NCI-H526 (cell line): ENCODE data around the gene FCSK.

Experiments
- DNase-seq, 2 experiments: peaks; one replicate each; lab custom pipeline; 2025; lab: John Stamatoyannopoulos, UW

Gene FCSK

DNA sequence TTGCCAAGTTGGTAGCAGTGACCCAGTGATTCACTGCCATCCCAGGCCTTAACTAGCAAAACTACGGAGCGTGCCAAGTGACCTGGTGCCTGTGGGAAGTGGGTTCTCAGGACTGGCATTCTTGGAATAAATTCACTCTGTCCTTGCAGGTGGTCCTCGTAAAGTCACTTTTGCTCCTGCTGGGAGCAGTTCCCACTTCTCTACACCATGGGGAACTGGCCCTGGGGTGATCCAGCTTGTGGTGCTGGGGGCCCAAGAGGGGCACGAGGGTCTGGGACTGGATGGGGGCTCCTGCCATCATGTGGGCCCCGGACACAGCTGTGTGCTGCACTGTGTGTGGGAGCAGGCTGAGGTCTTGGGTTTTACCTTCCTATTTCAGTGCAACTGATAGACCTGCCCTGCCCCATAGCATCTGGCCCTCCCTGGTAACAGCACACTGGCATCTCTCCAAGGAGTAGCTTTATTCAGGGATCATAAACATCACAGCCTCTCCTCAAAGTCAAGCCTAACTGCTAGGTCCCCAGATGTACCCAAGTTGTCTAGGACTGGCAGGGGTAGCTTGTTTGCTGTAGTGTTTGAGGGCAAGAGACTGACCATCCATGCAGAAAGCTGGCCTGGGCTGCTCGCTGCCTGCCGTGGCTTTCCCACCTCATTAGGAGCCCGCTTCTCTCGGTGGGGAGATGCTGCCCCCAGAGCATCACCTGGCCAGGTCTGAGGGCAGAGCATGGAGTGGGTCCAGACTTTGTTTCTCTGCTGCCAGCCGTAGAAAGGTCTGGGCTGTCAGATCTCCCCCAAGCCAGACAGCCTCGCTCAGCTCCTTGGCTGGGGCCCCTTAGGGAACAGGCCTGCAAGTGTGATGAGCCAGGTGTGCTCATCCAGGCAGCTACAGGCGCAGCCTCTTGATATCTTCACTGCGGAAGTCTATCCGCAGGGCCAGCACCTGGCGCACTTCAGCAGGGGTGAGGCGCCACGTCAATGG lies 26.0 kb downstream of the FCSK start:
- DNase-seq = no peak

DNA sequence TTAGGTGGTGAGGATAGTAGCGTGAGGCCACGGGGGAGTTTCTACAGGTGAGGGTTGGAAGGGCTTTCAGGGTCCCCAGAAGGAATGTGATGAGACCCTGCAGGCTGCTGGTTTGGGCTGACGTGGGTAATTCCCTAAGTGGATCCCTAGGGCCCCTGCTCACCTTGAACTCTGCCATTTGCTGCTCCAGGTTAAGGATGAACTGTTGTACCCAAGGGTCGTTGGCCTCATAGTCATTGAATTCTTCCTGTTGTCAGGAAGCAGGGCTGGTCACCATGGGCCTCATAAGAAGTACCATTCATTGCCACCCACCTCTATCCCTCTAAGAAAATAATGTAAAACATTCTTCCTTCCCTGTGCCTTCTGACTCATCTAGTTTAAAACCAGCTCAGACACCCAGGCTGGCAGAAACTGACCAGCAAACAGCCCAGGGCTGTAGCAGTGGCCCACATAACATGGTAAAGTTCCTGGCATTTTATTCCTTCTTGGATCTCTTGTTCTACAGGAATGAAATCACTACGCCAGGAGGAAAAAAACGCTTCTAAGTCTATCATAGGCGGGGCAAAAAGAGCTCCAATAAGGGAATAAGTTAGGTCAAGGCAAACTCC lies 27.6 kb downstream of the FCSK start:
- DNase-seq = no peak

DNA sequence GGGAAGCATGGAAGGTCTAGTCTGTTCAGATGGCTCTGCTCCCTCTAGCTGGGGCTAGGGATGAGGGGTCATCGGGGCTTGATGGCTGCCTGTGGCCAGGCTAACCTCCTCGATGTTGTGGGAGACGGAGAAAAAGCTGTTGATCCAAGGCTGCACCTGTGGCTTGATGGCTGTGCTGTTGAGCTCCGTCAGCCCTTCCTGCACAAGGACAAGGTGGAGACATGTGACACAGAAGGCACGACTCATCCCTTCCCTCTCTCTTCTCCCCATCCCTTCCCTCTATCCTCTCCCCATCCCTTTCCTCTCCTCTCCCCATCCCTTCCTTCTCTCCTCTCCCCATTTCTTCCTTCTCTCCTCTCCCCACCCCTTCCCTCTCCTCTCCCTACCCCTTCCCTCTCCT lies 28.2 kb downstream of the FCSK start:
- no peak for DNase-seq

DNA sequence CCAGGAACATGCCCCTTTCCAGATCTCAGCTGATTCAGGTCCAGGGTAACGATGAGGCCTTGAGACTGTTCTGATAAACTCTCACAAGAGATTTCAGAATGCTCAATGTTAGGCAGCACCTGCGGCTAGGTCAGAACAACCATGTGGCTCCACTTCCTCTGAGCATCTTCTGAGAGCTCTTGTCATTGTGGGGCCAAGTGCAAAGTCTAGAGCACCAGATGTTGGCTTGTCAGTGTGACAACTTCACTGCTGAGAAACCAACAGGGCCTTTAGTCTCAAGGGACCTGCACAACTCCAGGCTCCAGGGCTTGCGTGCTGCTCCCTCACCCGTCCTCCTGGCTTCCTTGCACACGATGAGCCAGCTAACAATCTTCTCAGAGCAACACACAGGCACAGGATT lies 29.0 kb downstream of the FCSK start:
- no peak for DNase-seq

DNA sequence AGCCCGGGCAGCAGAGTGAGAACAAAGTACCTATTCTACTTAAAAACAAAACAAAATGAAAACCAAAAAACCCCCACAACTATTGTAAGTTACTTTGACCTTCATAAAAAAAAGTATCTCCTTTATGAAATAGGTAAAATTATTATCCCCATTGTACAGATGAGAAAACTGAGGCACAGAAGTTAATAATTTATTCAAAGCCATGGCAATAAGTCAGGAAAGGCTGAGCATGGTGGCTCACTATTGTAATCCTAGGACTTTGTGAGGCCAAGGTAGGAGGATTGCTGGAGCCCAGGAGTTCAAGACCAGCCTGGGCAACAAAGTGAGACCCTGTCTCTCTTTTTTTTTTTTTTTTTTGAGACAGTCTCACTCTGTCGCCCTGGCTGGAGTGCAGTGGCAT lies 30.5 kb downstream of the FCSK start:
- DNase-seq = no peak

DNA sequence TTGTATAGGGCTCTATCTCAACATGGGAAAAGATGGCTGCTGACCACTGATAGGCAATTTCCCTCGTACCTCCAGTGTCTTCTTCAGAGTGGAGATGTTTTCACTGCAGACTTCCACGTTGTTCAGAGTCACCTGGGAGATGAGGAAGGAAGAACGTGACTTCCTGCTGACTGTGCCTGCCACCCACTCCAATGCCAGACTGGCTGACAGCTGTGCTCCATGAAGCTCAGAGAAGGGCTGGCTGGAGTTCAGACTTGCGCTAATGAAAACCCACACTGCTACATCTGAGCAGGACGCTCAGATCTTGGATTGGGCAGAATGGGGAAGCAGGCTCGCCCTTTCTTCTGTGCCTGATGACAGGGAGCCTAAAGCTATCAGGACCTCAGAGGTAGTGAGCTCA lies 35.9 kb downstream of the FCSK start:
- no peak for DNase-seq

DNA sequence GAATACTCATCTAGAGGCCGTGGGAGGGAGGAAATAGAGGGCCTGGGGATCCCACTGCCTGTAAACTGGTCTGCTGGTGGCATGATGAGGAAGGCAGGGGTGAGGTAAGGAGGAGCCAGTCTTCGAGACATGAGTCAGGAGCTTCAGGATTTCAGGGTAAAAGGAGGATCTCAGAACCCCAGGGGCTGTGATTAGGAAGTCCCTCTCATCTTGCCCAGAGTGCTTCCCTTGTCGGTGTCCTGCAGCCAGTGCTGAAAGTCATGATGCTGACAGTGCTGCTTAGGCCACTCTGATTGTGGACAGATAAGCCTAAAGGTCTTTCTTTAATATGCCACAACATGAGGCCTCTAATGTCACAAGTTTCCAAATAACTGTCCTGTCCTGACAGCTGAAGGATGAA lies 39.4 kb downstream of the FCSK start:
- no peak for DNase-seq

DNA sequence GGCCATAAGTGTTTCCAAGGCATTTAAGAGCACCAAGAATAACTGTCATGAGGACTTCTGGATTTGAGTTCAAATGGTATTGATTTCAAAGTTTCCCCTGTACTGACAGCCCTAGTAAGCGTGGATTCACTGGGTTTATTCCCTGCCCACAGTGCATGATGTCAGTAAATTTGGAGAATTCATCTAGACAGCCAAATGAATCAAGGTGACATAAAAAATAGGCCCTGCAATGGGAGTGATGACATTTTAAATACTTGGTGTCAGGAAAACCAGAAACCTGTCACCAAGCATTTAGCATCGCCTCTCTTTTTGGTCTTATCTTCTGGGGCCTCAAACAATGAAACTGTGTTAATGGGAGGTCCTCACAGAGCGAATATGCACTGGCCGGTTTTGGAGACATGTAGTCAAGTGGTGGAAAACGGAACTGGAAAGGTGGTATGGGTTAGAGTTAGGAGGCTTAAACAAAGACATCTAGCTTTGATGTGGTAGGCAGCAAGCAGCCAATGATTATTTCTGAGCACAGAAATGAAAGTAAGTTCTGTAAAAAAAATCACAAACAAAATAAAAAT lies 39.9 kb downstream of the FCSK start:
- no peak for DNase-seq

DNA sequence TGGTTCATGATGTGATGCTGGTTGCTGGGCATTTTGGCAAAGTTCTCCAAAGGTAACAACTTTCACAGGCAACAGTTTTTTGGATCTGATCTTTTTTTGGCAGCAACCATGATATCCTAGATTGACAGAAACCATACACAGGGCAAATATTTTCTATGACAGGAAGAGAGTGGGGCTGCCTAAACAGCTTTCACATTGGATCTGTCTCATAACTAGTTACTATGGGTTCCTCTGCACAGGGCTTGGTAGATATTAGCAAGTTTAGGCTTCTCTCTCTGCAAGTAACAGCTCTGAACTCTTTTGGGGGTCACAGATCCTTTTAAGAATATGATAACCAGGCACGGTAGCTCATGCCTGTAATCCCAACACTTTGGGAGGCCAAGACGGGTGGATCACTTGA lies 40.4 kb downstream of the FCSK start:
- no peak for DNase-seq

DNA sequence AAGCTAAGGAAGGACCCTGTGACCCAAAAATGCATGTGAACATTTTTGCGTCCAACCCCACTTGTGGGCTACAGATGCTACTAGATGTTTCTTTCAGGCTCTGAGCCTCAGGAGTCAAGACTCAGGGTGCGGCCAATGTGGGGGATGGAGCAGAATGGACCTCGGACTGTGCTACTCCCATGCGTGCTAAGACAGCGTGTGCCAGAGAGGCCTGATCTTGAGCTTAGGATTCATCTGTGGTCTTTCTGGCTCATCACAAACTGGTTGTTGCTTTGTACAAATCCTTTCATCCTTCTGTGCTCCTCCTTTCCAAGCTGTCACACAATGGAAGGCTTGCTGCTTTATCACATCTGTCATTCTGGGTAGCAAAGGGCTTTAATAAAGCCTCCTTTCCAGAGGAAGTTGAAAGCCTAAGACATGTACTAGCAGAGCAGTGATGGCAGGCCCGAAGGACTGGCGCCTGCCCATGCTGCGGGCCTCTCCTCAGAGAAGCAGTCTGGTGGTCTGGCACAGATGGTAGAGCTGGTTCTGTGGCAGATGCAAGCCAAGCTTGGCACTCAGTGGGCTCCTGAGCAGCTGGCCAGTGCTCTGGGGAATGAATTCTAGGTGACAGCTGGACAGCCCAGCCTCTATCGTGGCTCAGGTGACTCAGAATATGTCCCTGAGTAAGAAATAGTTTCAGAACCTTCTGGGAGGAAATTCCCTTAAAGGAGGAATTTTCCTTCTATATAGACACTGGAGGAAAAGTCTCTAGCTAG lies 41.2 kb downstream of the FCSK start:
- DNase-seq = no peak

DNA sequence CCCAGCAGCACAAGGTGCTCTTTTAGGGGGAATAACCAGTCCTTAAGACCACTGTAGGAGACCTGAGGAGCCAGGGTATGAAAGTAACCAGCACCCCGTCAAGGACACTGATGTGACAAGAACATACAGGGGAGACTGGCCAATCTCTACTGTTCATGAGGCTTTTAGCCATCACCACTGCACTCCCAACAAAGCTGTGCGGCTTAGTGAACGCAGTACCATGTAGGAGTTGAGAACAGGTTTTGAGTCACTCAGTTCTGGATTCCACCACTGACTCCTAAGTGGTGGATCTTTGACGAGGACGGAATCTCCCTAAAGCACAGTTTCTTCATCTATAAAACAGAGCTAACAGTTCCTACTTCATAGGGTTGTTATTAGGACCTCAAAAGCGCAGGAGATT lies 42.1 kb downstream of the FCSK start:
- no peak for DNase-seq

DNA sequence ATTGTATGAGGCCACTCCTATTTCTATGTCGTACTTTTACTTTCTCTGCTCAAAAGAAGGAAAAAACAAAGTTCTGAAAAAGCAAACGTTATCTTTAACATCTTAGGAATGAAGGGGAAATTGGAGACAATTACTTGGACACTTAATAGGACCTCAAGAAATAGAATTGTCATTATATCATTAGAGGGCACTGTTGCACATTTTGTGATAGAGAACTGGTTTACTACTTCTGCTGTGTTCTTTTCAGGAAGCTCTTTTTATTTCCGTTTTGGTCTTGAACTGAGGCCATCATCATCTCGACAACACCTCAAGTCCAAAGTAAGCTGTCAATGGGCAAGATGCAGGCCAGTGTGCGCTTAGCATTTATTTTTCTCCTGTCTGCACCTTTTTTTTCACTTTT lies 54.4 kb downstream of the FCSK start:
- DNase-seq = no peak

DNA sequence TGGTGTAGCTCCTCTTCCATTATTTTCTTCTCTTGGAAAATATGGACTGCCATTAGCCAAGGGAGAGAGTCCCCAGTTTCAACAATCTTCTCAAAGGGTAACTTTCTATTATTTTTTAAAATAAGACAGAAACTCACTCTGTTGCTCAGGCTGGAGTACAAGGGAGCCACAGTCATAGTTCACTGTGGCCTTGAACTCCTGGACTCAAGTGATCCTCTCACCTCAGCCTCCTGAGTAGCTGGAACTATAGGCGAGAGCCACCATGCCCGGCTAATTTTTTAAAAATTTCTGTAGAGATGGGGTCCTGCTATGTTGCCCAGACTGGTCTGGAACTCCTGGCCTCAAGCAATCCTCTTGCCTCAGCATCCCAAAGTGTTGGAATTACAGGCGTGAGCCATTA lies 55.8 kb downstream of the FCSK start:
- no peak for DNase-seq

DNA sequence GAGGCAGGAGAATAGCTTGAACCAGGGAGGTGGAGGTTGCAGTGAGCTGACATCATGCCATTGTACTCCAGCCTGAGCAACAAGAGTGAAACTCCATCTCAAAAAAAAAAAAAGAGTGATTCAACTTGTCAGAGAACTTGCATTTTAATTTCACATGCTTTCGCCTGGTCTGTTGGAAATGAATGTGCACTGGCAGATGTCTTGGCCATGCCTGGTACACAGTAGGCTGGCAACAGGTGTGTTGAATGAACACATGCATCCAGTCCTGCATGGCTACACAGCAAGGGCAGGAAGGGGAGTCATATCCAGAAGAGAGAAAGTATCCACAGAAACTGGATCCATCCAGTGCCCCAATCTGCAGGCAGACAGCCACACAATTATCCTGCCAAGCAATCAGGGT lies 57.4 kb downstream of the FCSK start:
- no peak for DNase-seq

DNA sequence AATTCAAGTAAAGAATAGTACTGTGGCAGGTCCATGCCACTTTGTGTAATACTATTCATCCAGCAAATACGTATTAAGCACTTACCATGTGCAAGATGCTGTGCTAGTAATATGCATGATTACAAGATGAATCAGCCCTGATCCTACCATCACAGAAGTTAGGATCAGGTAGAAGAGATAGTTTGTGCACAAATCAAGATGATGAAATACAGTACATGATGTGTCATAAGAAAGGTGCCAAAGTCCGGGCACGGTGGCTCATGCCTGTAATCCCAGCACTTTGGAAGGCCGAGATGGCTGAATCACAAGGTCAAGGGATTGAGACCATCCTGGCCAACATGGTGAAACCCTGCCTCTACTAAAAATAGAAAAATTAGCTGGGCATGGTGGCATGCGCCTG lies 58.1 kb downstream of the FCSK start:
- no peak for DNase-seq

DNA sequence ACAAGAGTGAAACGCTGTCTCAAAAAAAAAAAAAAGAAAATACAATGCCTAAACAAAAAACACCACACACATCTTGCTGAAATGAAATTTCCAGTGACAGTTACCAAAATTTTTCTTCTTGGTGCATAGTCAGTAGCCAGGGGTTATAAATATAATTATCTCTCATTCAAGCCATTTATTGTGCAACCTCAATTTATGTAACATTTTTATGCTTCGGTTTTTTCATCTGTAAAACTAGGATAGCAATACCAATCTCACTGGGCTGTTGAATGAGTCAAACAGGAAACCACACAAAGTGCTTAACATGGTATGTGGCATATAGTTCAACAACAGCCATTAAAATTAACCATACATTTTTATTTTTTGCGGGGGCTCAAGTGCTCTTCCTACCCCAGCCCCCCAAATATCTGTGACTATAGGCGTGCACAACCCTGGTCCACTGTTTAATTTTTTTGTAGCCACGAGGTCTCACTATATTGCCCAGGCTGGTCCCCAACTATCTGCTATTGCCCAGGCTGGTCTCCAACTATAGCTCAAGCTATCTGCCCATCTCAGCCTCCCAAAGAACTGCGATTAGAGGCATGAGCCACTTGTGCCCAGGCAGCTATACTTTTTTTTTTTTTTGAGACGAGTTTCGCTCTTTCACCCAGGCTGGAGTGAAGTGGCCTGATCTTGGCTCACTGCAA lies 66.4 kb downstream of the FCSK start:
- DNase-seq = no peak

DNA sequence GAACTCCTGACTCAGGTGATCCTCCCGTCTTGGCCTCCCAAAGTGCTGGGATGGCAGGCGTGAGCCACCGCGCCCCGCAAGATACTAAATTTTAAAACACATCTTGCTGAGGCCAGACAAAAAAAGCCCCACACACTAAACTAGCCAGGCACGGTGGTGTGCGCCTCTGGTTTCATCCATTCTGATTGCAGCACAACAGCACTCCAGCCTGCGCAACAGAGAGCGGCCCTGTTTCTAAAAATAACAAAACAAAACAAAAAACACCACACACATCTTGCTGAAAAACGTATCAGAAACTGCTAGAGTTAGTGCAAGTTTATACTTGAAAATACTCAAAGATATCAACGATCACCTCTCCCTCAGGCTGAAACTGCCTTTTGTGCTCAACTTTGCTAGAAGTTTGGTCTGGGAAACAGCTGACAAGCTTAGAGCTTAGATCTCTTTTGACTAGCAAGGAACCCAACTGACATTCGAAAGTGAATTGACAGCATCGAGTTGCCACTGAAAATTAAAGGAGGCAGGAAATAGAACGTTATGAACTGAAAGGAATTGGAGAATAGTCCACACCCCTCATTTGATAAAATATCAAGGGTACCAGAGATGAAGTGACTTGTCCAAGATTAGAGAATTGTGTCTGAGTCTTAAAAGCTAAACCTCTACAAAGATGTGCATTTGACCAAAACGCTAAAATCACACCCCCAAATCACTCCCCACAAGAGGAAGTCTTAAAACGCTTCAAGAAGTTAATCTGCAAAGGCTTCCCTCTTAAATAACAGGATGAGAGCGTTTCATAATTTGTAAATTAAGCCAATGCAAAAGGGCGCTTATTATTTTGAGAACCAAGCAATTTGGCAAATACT lies 68.1 kb downstream of the FCSK start:
- DNase-seq = no peak

DNA sequence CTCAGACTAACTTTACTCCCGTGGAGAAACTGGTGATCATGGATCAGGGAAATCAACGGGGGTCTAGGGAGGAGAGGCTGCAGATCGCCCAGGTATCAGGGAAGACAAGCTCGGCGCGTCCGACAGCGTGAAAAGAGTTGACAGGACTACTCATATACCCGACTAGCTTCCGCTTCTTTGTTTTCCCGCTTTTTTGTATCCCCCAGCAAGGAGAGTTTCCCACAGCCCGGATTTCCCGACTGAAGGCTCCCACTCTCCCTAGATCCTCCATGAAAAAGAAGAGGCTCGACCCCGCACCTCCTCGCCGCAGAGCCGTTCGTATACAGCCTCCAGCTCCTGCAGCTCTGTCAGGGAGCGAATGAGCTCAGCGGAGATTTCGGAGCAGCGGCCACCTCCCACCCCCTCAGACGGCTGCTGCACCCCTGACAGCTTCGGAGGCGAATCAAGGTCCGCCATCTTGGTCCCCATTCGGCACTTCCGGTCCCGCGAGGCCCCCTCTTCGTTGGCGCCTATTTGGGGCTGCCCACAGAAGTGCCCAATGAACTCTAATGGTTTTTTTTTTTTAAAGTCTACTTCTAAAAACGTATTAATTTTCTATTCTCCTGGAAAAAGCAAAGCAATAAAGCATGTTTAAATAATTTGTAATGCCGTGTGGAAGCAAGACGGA lies 68.8 kb downstream of the FCSK start, which contains the start of gene COG4:
TSS of gene COG4 (minus strand) at position 479 of the 667 bp plus-strand sequence. CDS start at position 468, 11 bp downstream.
- DNase-seq = peak; percentile 63 to 78

DNA sequence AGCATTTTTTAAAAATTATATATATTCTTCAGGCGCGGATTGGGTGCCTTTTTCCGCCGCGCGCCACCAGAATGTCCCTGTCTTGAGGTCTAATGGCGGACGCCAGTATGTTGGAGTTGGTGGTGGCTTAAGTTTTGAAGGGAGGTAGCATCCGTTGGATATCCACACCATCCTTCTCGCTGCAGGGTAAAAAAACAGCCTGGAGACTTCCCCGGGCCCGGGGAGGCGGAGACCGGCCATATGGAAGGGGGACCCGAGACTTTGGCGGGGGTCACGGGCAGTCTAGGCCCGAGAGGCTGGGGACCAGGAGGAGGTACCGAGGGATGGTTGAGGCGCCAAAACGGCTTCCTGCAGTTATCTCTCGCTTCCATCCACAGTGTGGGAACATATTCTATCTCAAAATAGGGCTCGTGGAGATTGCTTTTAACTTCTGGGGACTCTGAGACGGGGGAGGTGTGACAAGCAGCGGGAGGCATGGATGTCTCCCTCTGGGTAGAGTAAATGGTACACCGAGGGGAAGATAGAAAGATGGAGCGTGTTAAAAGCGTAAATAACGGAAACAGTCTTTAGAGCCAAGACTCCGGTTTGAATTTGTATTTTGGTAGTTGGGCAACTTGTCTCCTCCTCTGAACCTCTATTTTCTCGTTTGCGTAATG lies 69.5 kb downstream of the FCSK start, which contains the start of gene SF3B3:
TSS of gene SF3B3 (plus strand) at position 74 of the 656 bp plus-strand sequence. CDS start 2,841 bp downstream, outside the sequence.
- peak; percentile 55 to 77 for DNase-seq
